ENCODE data around the gene ZNF565.
"Not testable (repeated sequence)": the region's sequence is repeated elsewhere in the genome, so short reads cannot be mapped to it uniquely, and the experiment has no call there.

ZNF565 gene

GRCh38 chr19:36136964-36137686 is 77.3 kb downstream of the ZNF565 start:
- ATAC-seq = peak; percentile 45
- TF ChIP-seq PATZ1 (CRISPR knock-in tag; IDR thresholded peaks at IDR 0.05; ENCODE audit: borderline replicate concordance) (no peak), ISL1 (CRISPR knock-in tag; IDR thresholded peaks at IDR 0.05) (0 out of 2 replicates have a peak, but pooled peaks have one; percentile 15)

GRCh38 chr19:36134867-36135266 is 79.6 kb downstream of the ZNF565 start:
- not testable (repeated sequence) for ATAC-seq
